Eye (tissue), 1 donor: Measurements from ENCODE around the gene CDRT15.
"Not testable (repeated sequence)": the region's sequence is repeated elsewhere in the genome, so short reads cannot be mapped to it uniquely, and the experiment has no call there.

Experiments used
- DNase-seq: peaks from one replicate; pipeline ENCODE4 v3.0.0-alpha.2; 2015

The CDRT15 gene

GRCh38 chr17:14236762-14237161 is at the start of gene CDRT15:
Gene CDRT15 (minus strand): TSS chr17:14236862. CDS start chr17:14236833, 29 bp downstream.
- not testable (repeated sequence) for DNase-seq

- peak; percentile 78 for DNase-seq
These were observed 46.1 kb upstream of the CDRT15 start for GRCh38 chr17:14282726-14283125.

GRCh38 chr17:14281530-14281929 is 44.9 kb upstream of the CDRT15 start:
- DNase-seq = no peak

GRCh38 chr17:14276535-14277250 is 40.0 kb upstream of the CDRT15 start:
- no peak for DNase-seq

GRCh38 chr17:14270508-14270907 is 33.8 kb upstream of the CDRT15 start:
- DNase-seq = no peak

- DNase-seq = peak; percentile 18
These were observed 32.8 kb upstream of the CDRT15 start for GRCh38 chr17:14269473-14269872.

GRCh38 chr17:14268264-14268663 is 31.6 kb upstream of the CDRT15 start:
- DNase-seq = no peak

GRCh38 chr17:14261406-14261805 is 24.7 kb upstream of the CDRT15 start:
- no peak for DNase-seq

- no peak for DNase-seq
These were observed 9.0 kb upstream of the CDRT15 start for GRCh38 chr17:14245629-14246028.

GRCh38 chr17:14245002-14245401 is 8.3 kb upstream of the CDRT15 start:
- DNase-seq = no peak

- peak; percentile 7 for DNase-seq
These were observed 2.6 kb upstream of the CDRT15 start for GRCh38 chr17:14239271-14239670.

GRCh38 chr17:14236032-14236431 is 630 bp downstream of the CDRT15 start:
- DNase-seq = not testable (repeated sequence)

GRCh38 chr17:14235047-14235446 is 1.6 kb downstream of the CDRT15 start:
- not testable (repeated sequence) for DNase-seq

- DNase-seq = not testable (repeated sequence)
These were observed 5.5 kb downstream of the CDRT15 start for GRCh38 chr17:14231187-14231586.

GRCh38 chr17:14228903-14229302 is 7.8 kb downstream of the CDRT15 start:
- peak; percentile 12 for DNase-seq

- DNase-seq = no peak
These were observed 9.6 kb downstream of the CDRT15 start for GRCh38 chr17:14227052-14227451.

GRCh38 chr17:14225254-14225980 is 11.2 kb downstream of the CDRT15 start:
- peak; percentile 45 for DNase-seq

GRCh38 chr17:14222611-14223010 is 14.1 kb downstream of the CDRT15 start:
- no peak for DNase-seq

GRCh38 chr17:14214271-14214670 is 22.4 kb downstream of the CDRT15 start:
- DNase-seq = no peak

- DNase-seq = no peak
These were observed 24.3 kb downstream of the CDRT15 start for GRCh38 chr17:14212401-14212800.

- peak; percentile 38 for DNase-seq
These were observed 24.9 kb downstream of the CDRT15 start for GRCh38 chr17:14211801-14212200.

- DNase-seq = no peak
These were observed 25.4 kb downstream of the CDRT15 start for GRCh38 chr17:14211246-14211645.

- DNase-seq = no peak
These were observed 27.4 kb downstream of the CDRT15 start for GRCh38 chr17:14209215-14209614.

- no peak for DNase-seq
These were observed 28.9 kb downstream of the CDRT15 start for GRCh38 chr17:14207791-14208190.
